AG09319 (cell line): ENCODE results near the gene KIAA0232.

Source experiments
- DNase-seq: peaks from one replicate; pipeline ENCODE4 v3.0.0-alpha.2; 2010; ENCODE audit warnings: low read depth; ENCODE audit errors: extremely low read depth
- TF ChIP-seq, protein P1 (sequence below): IDR thresholded peaks from 2 replicates; pipeline ENCODE4 v1.5.1; 2011; ENCODE audit warnings: low read depth, mild to moderate bottlenecking, inconsistent platforms, low read length, moderate library complexity

KIAA0232 gene

DNA sequence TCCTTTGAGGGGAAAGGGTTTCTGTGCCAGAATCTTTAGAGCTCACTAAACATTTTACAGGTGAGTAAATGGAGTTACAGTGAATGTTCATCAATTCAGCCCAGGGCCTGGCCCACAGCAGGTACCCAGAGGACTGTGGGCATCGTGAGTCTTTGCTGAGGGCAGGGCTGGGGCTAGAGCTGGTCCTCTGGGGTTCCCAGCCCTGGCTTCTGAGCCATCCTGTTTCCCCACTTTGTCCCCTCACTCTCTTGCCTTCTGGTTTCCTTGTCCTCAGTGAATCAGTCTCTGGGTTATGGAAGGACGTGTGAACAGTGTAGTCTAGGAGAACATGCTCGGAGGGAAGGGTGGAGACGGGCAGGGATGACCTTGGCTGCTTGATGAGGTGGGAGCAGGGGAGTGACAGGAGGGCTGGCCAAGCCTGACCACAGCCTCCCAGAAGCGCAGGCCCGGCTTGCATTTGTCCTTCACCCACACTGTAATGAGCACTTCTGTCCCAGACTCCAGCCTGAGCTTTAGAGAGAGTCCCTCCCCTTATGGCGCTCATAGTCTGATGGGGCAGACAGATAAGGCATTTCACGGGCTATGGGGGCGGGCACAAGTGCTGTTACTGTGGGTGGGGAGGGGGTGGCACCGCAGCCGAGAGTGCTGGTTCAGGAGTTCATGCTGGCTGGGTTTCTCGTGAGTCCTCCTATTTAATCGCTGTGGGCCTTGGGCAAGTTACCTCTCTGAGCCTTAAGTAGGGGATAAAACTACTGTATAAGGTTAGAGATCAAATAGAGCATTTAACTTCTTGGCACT lies 144.4 kb downstream of the KIAA0232 start:
- no peak for DNase-seq
- TF ChIP-seq, protein P1, sequence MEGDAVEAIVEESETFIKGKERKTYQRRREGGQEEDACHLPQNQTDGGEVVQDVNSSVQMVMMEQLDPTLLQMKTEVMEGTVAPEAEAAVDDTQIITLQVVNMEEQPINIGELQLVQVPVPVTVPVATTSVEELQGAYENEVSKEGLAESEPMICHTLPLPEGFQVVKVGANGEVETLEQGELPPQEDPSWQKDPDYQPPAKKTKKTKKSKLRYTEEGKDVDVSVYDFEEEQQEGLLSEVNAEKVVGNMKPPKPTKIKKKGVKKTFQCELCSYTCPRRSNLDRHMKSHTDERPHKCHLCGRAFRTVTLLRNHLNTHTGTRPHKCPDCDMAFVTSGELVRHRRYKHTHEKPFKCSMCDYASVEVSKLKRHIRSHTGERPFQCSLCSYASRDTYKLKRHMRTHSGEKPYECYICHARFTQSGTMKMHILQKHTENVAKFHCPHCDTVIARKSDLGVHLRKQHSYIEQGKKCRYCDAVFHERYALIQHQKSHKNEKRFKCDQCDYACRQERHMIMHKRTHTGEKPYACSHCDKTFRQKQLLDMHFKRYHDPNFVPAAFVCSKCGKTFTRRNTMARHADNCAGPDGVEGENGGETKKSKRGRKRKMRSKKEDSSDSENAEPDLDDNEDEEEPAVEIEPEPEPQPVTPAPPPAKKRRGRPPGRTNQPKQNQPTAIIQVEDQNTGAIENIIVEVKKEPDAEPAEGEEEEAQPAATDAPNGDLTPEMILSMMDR = no peak

DNA sequence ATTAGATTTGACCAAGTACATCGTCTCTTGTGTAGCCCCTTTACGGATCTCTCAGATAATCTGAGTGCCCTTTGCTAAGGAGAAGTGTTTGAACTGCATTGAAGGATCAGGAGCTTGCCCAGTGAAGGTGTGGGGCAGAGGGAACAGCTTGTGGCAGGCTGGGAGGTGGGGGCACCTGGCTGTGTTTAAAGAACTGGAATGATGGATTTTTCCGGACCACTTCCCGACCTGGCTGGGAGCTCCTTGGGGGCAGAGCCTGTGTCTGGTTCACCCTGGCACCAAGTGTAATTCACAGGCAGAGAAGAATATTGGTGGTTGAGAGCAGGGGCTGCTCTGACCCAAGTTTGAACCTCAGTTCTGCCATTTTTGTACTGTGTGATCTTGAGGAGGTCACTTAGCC lies 145.6 kb downstream of the KIAA0232 start:
- TF ChIP-seq, protein P1 = no peak

DNA sequence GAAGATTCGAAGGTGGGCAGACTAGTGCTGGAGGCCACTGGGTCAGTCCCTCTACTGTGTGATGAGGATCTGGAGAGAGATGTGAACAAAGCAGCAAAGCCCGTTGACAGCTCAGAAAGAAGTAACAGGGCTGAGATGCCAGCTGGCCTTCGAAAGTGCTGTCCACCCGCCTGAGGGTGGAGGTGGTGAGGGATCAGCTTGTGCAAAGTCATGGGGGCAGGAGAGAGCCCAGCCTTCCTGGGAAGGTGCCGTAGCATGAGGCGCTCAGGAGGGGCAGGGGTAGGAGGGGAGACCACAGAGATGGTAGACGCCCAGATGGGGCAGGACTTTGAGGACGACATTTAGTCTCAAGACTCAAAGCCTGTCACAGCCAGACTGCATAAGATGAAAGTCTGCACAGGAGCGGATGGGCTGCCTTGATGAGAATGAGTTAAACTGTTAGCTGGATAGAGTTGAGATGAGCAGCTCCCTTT lies 146.8 kb downstream of the KIAA0232 start:
- DNase-seq = no peak
- TF ChIP-seq, protein P1 = no peak

More for the DNA sequence above, 145.6 kb downstream of the KIAA0232 start:
- DNase-seq = no peak

DNA sequence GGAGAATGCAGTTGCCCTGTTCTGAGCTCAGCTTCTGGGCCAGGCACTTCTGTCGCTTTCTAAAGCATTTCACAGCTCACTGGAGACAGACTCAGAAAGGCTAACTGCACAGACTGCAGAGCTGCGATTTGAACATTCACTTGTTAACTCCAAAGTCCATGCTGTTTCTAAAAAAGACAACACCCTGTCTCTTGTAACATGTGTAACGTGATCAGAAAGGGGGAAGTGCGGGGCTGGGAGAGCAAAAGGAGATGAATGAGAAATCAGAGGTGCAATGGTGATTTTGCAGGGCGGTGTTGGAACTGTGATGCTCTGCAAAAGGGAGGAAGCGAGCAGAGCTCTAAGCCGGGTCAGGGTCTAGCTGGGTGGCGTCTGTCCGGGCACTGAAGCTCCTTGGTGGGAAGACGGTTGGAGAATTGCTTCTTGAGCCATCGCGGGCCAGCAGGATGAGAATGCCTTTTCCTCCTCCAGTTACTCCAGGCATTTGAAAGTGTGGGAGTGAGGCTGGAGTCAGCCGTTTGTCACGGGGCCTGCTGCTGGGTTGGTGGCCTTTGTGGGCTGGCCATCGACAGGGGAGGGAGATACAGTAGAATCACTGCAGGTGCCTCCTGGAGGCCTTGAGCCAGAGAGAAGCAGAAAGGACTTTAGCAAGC lies 147.4 kb downstream of the KIAA0232 start:
- TF ChIP-seq, protein P1 = no peak
- DNase-seq = no peak

DNA sequence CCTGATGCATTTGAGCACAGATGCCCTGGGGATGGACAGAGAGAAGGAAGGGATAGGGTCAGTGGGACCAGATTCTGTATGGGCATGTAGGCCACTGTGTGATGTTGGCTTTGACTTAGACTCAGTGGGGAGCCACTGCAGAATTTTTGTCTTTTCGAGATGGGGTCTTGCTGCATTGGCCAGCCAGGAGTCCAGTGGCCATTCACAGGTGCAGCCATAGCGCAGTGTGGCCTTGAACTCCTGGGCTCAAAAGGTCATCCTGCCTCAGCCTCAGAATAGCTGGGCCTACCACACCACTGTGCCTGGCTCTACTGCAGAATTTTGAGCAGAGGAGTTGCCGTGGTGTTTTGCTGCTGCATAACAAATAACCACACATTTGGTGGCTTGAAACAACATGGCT lies 149.9 kb downstream of the KIAA0232 start:
- no peak for DNase-seq
- TF ChIP-seq, protein P1 = no peak

DNA sequence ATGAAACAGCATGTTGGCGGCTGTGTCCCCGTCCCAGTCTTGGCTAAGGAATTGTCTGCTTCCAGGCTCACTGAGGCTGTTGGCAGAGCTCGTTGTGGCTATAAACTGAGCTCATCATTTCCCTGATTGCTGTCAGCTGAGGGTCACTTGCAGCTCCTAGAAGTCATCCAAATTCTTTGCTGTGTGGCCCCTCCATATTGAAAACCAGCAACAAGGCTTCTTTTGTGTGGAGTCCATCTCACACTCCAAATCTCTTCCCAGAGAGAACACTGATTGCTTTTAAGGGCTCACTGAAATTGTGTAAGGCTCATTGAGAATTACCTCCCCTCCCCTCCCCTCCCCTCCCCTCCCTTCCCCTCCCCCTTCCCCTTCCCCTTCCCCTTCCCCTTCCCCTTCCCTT lies 150.4 kb downstream of the KIAA0232 start:
- TF ChIP-seq, protein P1 = no peak
- no peak for DNase-seq
